ENCODE results near the gene POLDIP3. TPM values are rescaled to one million over a fixed set of nuclear protein-coding genes. Genes with fewer than 3 reads are reported as not detected.
"Not testable (repeated sequence)": the region's sequence is repeated elsewhere in the genome, so short reads cannot be mapped to it uniquely, and the experiment has no call there.

Gene POLDIP3
- total RNA-seq, 1 donor from 2014 or later = 66.9 TPM

- Histone ChIP-seq H3K27ac (peak overlapping the region; percentile 73), H3K36me3 (peaks cover 6% of the 10 kb centered on the region), H3K27me3 (no peaks in the 10 kb centered on the region), H3K4me1 (peaks cover 69% of the 10 kb centered on the region), H3K9me3 (no peaks in the 10 kb centered on the region), H3K4me3 (no peak overlapping the region)
- DNase-seq (no peak), ATAC-seq (no peak)
- intact Hi-C loops (cut with DNase I) = no loop called here
- no peak for TF ChIP-seq CTCF (IDR thresholded peaks at IDR 0.05)
Observed at GRCh38 chr22:42612336-42612735, 2.3 kb downstream of the POLDIP3 start.

- ATAC-seq = no peak
Observed at GRCh38 chr22:42611051-42611450, 3.6 kb downstream of the POLDIP3 start.

GRCh38 chr22:42610186-42610585, 4.5 kb downstream of the POLDIP3 start:
- TF ChIP-seq CTCF (IDR thresholded peaks at IDR 0.05) = no peak
- Histone ChIP-seq H3K4me1 (peaks cover 53% of the 10 kb centered on the region), H3K27me3 (no peaks in the 10 kb centered on the region), H3K27ac (peak overlapping the region; percentile 73), H3K36me3 (peaks cover 19% of the 10 kb centered on the region), H3K4me3 (no peak overlapping the region), H3K9me3 (no peaks in the 10 kb centered on the region)
- DNase-seq (no peak), ATAC-seq (no peak)
- intact Hi-C loops (cut with DNase I) = no loop called here

More at GRCh38 chr22:42611051-42611450, 3.6 kb downstream of the POLDIP3 start:
- TF ChIP-seq CTCF (IDR thresholded peaks at IDR 0.05) = no peak
- Histone ChIP-seq H3K4me3 (no peak overlapping the region), H3K9me3 (no peaks in the 10 kb centered on the region), H3K4me1 (peaks cover 60% of the 10 kb centered on the region), H3K27me3 (no peaks in the 10 kb centered on the region), H3K27ac (peak overlapping the region; percentile 73), H3K36me3 (peaks cover 11% of the 10 kb centered on the region)
- no peak for DNase-seq
- intact Hi-C loops (cut with DNase I) = no loop called here

DNA sequence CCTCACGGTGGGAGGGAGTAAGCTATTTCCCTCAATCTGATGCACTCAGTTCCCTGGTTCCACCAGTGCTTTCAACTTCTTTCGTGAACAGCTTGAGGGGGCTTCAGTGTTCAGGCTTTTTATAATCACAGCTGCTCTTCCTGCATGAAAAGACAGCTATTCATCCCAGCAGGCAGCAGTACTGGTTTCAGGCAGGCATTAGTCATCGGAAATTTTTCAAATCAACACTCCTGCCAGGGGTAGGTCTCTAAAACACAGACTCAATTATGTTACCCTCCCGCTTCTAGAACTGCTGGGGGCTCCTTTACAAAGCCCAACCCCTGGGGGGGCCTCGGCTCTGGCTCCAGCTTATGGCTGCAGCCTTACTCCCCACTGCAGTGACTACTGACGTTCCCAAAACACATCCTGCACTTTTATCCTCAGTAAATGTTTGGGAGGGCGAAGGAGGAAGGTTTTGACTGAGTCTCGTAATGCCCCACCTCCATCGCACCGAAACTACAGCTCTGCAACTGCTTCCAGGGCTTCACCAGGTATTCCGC, 5.8 kb downstream of the POLDIP3 start:
- Histone ChIP-seq H3K4me3 (no peak overlapping the region), H3K36me3 (peaks cover 22% of the 10 kb centered on the region), H3K9me3 (no peaks in the 10 kb centered on the region), H3K27me3 (no peaks in the 10 kb centered on the region), H3K27ac (peak overlapping the region; percentile 73), H3K4me1 (peaks cover 62% of the 10 kb centered on the region)
- no peak for TF ChIP-seq CTCF (IDR thresholded peaks at IDR 0.05)
- intact Hi-C loops (cut with DNase I) = no loop called here
- no peak for ATAC-seq
- no peak for DNase-seq

- peaks cover 62% of the 10 kb centered on the region for H3K4me1 ChIP-seq
- no peak overlapping the region for H3K4me3 ChIP-seq
- no peaks in the 10 kb centered on the region for H3K9me3 ChIP-seq
- no peak for DNase-seq
- peak overlapping the region; percentile 73 for H3K27ac ChIP-seq
- ATAC-seq = no peak
- no peaks in the 10 kb centered on the region for H3K27me3 ChIP-seq
- intact Hi-C loops (cut with DNase I) = no loop called here
- peaks cover 22% of the 10 kb centered on the region for H3K36me3 ChIP-seq
- TF ChIP-seq CTCF (IDR thresholded peaks at IDR 0.05) = no peak
Observed at GRCh38 chr22:42608136-42608822, 6.4 kb downstream of the POLDIP3 start.

DNA sequence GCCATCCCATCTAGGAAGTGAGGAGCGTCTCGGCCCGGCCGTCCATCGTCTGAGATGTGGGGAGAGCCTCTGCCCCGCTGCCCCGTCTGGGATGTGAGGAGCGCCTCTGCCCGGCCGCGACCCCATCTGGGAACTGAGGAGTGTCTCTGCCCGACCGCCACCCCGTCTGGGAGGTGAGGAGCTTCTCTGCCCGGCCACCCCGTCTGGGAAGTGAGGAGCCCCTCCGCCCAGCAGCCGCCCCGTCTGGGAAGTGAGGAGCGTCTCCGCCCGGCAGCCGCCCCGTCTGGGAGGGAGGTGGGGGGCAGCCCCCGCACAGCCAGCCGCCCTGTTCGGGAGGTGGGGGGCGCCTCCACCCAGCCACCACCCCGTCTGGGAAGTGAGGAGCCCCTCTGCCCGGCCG, 7.0 kb downstream of the POLDIP3 start:
- DNase-seq; H3K9me3 ChIP-seq; H3K4me3 ChIP-seq; intact Hi-C loops (cut with DNase I); ATAC-seq; H3K27me3 ChIP-seq: not testable (repeated sequence)
- Histone ChIP-seq H3K4me1 (peaks cover 60% of the 10 kb centered on the region), H3K36me3 (peaks cover 28% of the 10 kb centered on the region), H3K27ac (peak overlapping the region; percentile 58)

Measured in upper lobe of right lung (tissue), 1 donor.